Fibroblast of the aortic adventitia (primary cell): Measurements from ENCODE around the gene SIK2. TPM values are rescaled to one million over a fixed set of nuclear protein-coding genes. Genes with fewer than 3 reads are reported as not detected.
A peak's percentile ranks its signal among the peaks of the same experiment; 100 is the strongest.
"Not testable (repeated sequence)": the region's sequence is repeated elsewhere in the genome, so short reads cannot be mapped to it uniquely, and the experiment has no call there.

Source experiments
- DNase-seq: peaks from one replicate; pipeline ENCODE4 v3.0.0-alpha.2; 2010; ENCODE audit warnings: low read depth
- H3K4me3 ChIP-seq: 2 replicates; pipeline ENCODE4 v1.5.1; 2011; ENCODE audit warnings: low read depth, mild to moderate bottlenecking, control low read depth, low read length, moderate library complexity
- total RNA-seq: library from RNA; depleted of rRNA; stranded (reverse); fragments of >200 nt; gene quantifications from 2 replicates; pipeline ENCODE4 v1.2.3, GENCODE V29; 2012; ENCODE audit warnings: low replicate concordance
- TF ChIP-seq, protein P1 (sequence below): IDR thresholded peaks from 2 replicates; pipeline ENCODE4 v1.5.1; 2011; ENCODE audit warnings: mild to moderate bottlenecking, low read length, control low read depth, inconsistent platforms; ENCODE audit not compliant: insufficient read depth

SIK2 gene
- total RNA-seq, 1 donor: 16.6 TPM

- no peak for DNase-seq
- TF ChIP-seq, protein P1, sequence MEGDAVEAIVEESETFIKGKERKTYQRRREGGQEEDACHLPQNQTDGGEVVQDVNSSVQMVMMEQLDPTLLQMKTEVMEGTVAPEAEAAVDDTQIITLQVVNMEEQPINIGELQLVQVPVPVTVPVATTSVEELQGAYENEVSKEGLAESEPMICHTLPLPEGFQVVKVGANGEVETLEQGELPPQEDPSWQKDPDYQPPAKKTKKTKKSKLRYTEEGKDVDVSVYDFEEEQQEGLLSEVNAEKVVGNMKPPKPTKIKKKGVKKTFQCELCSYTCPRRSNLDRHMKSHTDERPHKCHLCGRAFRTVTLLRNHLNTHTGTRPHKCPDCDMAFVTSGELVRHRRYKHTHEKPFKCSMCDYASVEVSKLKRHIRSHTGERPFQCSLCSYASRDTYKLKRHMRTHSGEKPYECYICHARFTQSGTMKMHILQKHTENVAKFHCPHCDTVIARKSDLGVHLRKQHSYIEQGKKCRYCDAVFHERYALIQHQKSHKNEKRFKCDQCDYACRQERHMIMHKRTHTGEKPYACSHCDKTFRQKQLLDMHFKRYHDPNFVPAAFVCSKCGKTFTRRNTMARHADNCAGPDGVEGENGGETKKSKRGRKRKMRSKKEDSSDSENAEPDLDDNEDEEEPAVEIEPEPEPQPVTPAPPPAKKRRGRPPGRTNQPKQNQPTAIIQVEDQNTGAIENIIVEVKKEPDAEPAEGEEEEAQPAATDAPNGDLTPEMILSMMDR: no peak
- no peak overlapping the region for H3K4me3 ChIP-seq
Measured at GRCh38 chr11:111707691-111708067, 105.4 kb downstream of the SIK2 start.

DNA sequence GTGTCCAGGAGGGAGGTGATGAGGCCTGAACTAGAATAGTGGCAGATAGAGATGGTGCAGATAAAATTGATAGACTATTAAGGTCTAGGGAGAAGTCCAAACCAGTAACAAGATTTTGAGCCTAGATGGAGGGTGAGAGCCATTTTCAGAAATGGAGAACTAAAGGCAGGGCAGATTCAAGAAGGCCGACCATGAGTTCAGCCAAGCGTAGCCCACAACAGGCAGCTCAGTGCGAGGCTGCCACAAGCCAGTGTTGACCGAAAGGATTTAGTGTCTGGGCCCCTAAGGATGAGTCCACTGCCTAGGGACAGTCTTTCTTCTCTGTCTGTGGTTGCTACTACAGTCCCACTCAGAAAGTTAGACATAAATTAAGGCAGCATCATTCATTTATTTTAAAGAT is 112.3 kb downstream of the SIK2 start:
- TF ChIP-seq, protein P1: no peak
- H3K4me3 ChIP-seq: no peak overlapping the region
- no peak for DNase-seq

- no peak for DNase-seq
- no peak overlapping the region for H3K4me3 ChIP-seq
- TF ChIP-seq, protein P1: no peak
Measured at GRCh38 chr11:111715142-111715816, 113.0 kb downstream of the SIK2 start.

DNA sequence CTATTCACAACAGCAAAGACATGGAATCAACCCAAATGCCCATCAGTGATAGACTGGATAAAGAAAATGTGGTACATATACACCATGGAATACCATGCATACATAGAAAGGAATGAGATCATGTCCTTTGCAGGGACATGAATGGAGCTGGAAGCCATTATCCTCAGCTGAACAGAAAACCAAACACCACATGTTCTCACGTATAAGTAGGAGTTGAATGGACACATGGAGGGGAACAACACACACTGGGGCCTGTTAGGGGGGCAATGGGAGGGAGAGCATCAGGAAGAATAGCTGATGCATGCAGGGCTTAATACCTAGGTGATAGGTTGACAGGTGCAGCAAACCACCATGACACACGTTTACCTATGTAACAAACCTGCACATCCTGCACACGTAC is 115.4 kb downstream of the SIK2 start:
- not testable (repeated sequence) for DNase-seq

GRCh38 chr11:111718436-111718835 is 116.2 kb downstream of the SIK2 start:
- peak; percentile 76 for DNase-seq

More for the DNA sequence above, 115.4 kb downstream of the SIK2 start:
- H3K4me3 ChIP-seq: not testable (repeated sequence)

GRCh38 chr11:111718859-111719258 is 116.6 kb downstream of the SIK2 start:
- H3K4me3 ChIP-seq: no peak overlapping the region
- TF ChIP-seq, protein P1: no peak
- DNase-seq: peak; percentile 53

More at GRCh38 chr11:111718436-111718835, 116.2 kb downstream of the SIK2 start:
- no peak overlapping the region for H3K4me3 ChIP-seq
- TF ChIP-seq, protein P1: no peak

- H3K4me3 ChIP-seq: no peak overlapping the region
- TF ChIP-seq, protein P1: no peak
- DNase-seq: peak; percentile 49
Measured at GRCh38 chr11:111719379-111719778, 117.1 kb downstream of the SIK2 start.
